Fibroblast of the aortic adventitia (primary cell): ENCODE results near the gene TREML4. TPM values are rescaled to one million over a fixed set of nuclear protein-coding genes. Genes with fewer than 3 reads are reported as not detected.

Experiments
- DNase-seq: peaks from one replicate; pipeline ENCODE4 v3.0.0-alpha.2; 2010; ENCODE audit warnings: low read depth
- H3K4me3 ChIP-seq: 2 replicates; pipeline ENCODE4 v1.5.1; 2011; ENCODE audit warnings: low read depth, mild to moderate bottlenecking, control low read depth, low read length, moderate library complexity
- total RNA-seq: library from RNA; depleted of rRNA; stranded (reverse); fragments of >200 nt; gene quantifications from 2 replicates; pipeline ENCODE4 v1.2.3, GENCODE V29; 2012; ENCODE audit warnings: low replicate concordance
- TF ChIP-seq, protein P1 (sequence below): IDR thresholded peaks from 2 replicates; pipeline ENCODE4 v1.5.1; 2011; ENCODE audit warnings: mild to moderate bottlenecking, low read length, control low read depth, inconsistent platforms; ENCODE audit not compliant: insufficient read depth

The TREML4 gene
- total RNA-seq, 1 donor = not detected

- TF ChIP-seq, protein P1, sequence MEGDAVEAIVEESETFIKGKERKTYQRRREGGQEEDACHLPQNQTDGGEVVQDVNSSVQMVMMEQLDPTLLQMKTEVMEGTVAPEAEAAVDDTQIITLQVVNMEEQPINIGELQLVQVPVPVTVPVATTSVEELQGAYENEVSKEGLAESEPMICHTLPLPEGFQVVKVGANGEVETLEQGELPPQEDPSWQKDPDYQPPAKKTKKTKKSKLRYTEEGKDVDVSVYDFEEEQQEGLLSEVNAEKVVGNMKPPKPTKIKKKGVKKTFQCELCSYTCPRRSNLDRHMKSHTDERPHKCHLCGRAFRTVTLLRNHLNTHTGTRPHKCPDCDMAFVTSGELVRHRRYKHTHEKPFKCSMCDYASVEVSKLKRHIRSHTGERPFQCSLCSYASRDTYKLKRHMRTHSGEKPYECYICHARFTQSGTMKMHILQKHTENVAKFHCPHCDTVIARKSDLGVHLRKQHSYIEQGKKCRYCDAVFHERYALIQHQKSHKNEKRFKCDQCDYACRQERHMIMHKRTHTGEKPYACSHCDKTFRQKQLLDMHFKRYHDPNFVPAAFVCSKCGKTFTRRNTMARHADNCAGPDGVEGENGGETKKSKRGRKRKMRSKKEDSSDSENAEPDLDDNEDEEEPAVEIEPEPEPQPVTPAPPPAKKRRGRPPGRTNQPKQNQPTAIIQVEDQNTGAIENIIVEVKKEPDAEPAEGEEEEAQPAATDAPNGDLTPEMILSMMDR = no peak
- H3K4me3 ChIP-seq = no peak overlapping the region
- DNase-seq = no peak
Observed at GRCh38 chr6:41252401-41253169, 24.4 kb downstream of the TREML4 start.

DNA sequence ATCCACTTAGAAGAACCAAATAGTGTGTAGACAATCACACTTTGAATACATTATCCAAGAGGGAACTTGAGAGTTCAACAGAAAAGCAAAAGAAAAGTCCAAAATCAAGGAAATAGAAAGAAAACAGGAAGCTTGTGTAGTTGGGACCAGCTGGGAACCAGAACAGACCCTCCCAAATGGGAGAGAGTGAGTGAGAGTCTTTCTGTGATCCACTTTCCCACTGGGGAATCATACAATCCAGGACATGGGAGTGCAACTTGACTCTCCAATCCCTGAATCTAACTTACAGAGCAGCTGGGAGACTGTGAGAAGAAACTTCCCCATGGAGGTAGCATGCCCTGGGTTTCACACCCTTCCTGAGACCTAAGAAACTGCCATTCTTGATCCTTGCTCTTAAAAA, 27.0 kb downstream of the TREML4 start:
- H3K4me3 ChIP-seq = no peak overlapping the region
- no peak for DNase-seq
- TF ChIP-seq, protein P1 = no peak

- no peak for DNase-seq
- TF ChIP-seq, protein P1 = no peak
- no peak overlapping the region for H3K4me3 ChIP-seq
Observed at GRCh38 chr6:41255638-41256246, 27.6 kb downstream of the TREML4 start.

DNA sequence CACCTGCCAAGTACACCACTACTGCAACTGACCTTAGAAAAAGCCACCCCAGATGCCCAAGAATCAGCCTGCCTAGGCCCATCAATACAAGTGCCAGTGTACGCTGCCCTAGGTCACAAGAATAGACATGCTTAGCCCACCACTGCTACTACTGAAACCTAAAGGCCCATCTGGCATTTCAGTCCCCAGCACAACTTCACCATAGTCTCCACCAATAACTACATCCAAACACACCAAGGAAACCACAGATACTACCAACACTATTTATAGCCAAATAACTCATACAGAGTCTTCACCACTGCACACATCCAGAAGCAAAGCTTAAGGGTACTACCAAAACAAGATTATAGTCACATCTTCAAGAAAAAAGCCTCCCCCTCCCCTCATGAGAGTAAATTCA, 28.2 kb downstream of the TREML4 start:
- H3K4me3 ChIP-seq = no peak overlapping the region
- DNase-seq = no peak
- TF ChIP-seq, protein P1 = no peak

- no peak overlapping the region for H3K4me3 ChIP-seq
- TF ChIP-seq, protein P1 = no peak
- peak; percentile 66 for DNase-seq
Observed at GRCh38 chr6:41257369-41258195, 29.4 kb downstream of the TREML4 start.

DNA sequence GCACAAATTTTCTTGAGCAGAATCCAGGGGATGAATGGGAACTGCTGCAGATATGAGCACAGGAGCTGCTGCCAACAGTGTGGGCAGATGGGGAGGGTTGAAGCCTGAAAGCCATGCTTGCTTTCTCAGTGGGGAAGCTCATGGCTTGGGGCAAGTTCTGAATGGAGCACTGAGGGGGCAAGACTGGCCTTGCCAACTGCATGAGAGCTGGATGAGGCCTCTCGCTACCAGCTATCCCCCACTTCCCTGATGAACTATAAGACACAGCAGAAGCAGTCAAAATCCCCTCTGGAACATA, 30.0 kb downstream of the TREML4 start:
- TF ChIP-seq, protein P1 = no peak
- no peak overlapping the region for H3K4me3 ChIP-seq
- no peak for DNase-seq
